NCI-H2196 (cell line): ENCODE measurements around the gene NTRK1.

Experiments
- DNase-seq: peaks from one replicate; lab custom pipeline; 2025; ENCODE audit not compliant: unreplicated experiment; lab: John Stamatoyannopoulos, UW

Gene NTRK1

GRCh38 chr1:156836892-156837291, 23.8 kb upstream of the NTRK1 start:
- no peak for DNase-seq

DNA sequence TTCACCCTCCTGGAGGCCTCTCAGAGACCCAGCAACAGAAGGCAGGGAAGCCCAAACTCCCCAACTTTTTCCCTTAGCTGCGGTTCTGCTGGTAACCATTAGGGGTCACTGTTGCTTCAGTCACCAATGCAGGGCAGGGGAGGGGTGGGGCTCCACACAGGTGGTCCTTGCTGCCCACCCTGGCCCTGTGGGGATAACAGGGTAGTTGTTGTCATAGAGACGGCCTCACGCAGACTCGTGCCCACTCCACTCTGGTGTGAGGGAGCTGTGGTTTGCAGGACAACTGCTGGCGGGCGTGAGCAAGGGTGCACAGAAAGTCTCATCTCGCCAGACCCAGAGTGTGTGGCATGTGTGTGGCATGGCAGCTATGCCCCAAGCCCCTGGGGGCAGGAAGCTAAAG, 21.7 kb upstream of the NTRK1 start:
- DNase-seq = peak; percentile 42

DNA sequence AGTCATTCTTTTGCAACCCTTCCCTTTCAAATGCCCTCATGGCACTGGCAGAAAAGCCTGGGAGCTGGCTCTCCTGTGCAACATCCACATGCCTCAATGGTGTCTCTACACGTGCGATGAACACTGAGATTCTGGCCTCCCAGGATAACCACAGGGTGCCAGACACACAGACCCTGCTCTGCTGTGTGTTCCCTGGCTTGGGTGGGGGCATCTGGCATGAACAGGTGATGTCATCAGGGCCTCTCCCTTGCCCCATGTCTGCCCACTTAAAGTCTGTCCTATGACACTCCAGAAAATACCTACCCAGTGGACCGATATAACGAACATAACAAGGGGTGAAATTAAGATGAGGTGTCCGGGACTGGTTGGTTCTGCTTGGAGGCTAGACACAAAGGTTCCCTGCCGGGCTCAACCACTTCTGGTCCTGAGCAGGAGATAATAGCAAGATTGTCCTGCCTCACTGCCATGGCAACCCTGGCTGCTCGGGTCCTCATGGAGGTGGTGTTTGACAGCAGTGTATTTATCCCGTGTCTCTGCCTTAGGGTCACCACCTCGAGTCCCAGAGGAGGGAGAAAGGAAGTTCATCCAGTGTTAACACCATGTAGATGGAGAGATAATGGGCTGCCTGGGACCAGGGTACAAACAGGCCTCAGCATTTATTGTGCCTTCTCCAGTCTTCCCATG, 21.1 kb upstream of the NTRK1 start:
- no peak for DNase-seq

GRCh38 chr1:156840186-156840897, 20.3 kb upstream of the NTRK1 start:
- DNase-seq = no peak

GRCh38 chr1:156840898-156841279, 19.8 kb upstream of the NTRK1 start:
- DNase-seq = no peak

GRCh38 chr1:156841295-156841855, 19.3 kb upstream of the NTRK1 start:
- DNase-seq = no peak

DNA sequence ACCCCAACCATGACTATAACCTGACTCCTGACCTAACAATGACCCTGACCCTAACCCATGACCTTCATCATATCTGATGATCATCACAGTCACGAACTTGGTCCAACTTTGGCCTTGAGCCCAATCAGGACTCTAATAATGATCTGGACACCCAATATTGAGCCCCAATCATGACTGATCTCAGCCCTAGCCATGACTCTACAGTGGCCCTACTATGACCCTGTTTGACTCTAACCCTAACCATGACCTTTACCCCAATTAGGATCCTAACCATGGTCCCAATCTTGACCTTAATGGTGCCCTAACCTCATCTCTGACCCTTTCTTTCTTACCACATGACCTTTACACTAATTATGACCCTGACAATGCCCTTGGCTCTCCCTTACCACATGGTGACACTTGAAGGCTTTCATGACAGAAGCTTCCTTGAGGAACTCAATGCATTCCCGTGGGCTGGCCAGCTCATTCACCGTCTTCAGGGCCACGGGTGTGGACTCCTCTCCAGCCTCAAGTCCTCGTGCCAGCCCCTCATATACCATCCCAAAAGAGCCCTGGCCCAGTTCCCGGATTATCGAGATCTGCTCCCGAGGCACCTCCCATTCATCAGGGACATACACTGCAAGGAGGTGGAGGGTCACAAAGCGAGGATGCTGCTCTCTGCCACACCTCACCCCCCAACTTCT, 17.9 kb upstream of the NTRK1 start:
- DNase-seq = no peak

- no peak for DNase-seq
Observed at GRCh38 chr1:156844102-156844501, 16.6 kb upstream of the NTRK1 start.

DNA sequence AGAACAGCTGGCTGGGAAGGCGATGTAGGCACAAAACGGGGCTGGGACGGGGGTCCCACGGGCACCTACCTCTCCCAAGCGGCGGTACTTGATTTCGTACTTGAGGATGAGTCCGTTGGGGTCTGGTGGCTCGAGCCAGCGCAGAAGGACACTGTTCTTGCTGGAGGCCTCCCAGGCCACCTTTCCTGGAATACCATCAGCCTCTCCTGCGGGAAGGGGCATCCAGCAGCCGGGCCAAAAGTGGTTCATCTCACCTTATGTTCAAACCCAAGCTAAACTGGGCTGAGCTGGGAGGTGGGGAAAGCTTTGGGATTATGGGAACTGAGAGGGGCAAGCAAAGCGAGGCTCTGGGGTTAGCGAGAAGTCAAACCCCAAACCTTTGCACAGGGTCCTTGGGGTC, 16.0 kb upstream of the NTRK1 start:
- DNase-seq = no peak

GRCh38 chr1:156845055-156845952, 15.4 kb upstream of the NTRK1 start:
- DNase-seq = no peak

DNA sequence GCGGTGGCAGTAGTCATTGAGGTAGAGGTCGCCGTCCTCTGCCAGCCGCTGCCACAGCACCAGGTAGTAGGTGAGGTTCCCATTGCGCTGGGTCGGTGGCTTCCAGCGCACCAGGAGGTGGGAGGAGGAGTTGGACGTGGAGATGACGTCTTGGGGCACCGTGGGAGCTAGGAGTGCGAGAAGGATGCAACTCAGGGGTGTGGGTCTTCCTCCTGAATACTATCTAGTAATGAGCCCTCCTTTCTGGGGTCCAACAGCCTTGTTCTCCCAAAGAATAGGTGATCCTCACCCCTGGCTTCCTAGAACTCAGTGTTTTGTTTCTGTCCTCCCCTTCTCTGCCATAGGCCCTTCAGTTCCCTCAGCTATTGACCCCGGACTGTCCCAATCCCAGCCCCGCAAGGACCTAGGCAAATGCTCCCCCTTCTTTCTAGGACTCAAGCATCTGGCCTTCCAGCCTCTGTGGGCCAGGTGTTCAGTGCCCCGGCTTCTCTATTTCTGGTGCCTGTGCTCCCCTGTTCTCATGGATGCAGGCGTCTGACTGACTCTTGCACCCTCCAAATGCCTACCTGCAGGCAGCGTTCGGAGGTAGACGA, 14.6 kb upstream of the NTRK1 start:
- DNase-seq = no peak

DNA sequence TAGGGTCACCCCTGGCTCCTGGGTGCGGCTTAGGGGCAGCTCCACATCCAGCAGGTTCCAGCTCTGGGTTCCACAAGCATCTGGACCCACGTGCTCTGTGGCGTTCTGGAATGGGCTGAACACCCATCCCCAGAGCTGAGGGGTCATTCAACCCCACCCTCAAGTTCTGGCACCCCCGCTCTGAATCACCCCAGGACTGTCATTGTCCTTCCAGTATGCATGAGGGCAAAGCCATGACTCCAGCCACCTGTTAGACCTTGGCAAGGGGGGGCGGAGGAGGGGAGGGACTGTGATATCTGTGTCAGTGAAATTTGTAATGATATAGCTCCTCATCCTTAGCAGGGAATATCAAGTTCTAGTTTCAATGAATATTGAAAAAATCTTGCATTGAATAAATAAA, 14.0 kb upstream of the NTRK1 start:
- DNase-seq = no peak

- no peak for DNase-seq
Observed at GRCh38 chr1:156847591-156848460, 12.8 kb upstream of the NTRK1 start.

GRCh38 chr1:156848461-156849150, 12.1 kb upstream of the NTRK1 start:
- no peak for DNase-seq

GRCh38 chr1:156849151-156849496, 11.5 kb upstream of the NTRK1 start:
- no peak for DNase-seq

DNA sequence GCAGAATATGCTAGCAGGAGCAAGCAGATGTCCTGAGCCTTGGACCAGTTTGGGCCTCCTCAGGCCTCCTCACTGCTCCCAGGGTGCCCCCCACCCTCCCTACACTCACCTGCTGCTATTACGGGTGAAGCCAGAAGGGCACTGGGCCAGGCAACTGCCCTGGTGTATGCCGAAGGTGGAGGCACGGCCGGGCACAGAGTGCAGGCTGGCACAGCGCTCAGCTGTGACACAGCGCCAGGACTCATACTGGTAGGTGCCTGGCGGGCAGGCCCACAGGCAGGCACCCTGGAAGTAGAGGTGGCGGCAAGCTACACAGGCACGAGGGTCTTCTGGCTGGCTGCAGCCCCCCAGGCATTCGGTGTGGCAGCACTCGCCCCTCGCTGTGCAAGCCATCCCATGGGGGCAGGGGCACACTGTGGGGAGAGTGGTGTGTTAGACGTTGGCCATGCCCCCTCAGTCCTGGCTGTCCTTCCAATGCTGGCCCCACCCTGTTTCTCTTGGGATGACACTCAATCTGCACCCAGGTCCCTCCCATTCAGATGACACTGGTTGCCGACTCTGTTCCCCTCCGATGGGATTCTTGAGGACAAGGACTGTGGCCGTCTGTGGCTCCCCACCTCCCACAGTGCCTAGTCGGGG, 8.8 kb upstream of the NTRK1 start:
- peak; percentile 76 for DNase-seq

DNA sequence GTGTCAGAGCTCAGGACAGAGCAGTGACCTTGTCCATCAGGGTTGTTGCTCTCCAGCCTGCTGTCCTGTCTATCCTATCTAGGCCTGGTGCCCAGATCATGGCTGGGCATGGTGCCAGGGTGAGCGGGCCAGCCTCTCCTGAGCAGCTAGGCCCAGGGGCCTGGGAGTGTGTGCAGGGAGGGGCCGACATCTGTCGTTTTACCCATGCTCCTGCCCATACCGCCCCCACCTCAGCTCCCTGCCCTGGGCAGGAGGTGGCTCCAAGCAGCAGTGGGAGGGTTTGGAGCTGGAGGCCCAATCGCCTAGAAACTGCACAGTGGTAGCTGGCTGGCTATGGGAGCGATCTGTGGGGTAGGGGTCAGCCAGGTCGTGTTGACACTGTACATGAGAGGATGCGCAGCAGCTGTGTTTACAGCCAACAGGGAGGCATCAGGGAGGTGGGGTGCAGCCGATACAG, 8.2 kb upstream of the NTRK1 start:
- DNase-seq = peak; percentile 97

DNA sequence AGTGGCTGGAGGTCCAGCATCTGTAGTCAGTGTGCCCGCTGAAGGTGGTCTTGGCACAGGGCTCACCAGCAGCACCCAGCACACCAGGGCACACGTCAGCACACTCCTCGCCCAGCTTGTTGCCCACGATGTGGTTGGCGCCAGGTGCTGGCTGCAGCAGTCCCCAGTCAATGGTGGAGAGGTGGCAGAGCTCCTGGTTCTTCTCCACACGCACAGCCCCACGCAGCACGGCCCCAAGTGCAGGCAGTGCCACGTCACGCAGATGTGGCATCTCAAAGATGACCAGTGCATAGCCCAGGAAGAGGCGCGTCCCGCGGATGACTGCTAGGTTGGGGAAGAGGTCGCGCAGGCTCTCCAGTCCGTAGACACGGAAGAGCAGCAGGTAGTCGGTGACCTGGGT, 6.9 kb upstream of the NTRK1 start:
- DNase-seq = no peak

- no peak for DNase-seq
Observed at GRCh38 chr1:156854634-156855033, 6.0 kb upstream of the NTRK1 start.
